LNCAP (cell line): Measurements from ENCODE around the gene FRMD4A.

Experiments used
- TF ChIP-seq, protein P1 (sequence below): fragments of 450-650 bp; IDR thresholded peaks from 2 replicates; pipeline ENCODE4 v1.5.1; 2017; ENCODE audit warnings: mild to moderate bottlenecking

The FRMD4A gene

GRCh38 chr10:13728898-13729535, 601.7 kb downstream of the FRMD4A start:
- TF ChIP-seq, protein P1, sequence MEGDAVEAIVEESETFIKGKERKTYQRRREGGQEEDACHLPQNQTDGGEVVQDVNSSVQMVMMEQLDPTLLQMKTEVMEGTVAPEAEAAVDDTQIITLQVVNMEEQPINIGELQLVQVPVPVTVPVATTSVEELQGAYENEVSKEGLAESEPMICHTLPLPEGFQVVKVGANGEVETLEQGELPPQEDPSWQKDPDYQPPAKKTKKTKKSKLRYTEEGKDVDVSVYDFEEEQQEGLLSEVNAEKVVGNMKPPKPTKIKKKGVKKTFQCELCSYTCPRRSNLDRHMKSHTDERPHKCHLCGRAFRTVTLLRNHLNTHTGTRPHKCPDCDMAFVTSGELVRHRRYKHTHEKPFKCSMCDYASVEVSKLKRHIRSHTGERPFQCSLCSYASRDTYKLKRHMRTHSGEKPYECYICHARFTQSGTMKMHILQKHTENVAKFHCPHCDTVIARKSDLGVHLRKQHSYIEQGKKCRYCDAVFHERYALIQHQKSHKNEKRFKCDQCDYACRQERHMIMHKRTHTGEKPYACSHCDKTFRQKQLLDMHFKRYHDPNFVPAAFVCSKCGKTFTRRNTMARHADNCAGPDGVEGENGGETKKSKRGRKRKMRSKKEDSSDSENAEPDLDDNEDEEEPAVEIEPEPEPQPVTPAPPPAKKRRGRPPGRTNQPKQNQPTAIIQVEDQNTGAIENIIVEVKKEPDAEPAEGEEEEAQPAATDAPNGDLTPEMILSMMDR: no peak

- TF ChIP-seq, protein P1: no peak
Measured at GRCh38 chr10:13725594-13725993, 605.1 kb downstream of the FRMD4A start.

DNA sequence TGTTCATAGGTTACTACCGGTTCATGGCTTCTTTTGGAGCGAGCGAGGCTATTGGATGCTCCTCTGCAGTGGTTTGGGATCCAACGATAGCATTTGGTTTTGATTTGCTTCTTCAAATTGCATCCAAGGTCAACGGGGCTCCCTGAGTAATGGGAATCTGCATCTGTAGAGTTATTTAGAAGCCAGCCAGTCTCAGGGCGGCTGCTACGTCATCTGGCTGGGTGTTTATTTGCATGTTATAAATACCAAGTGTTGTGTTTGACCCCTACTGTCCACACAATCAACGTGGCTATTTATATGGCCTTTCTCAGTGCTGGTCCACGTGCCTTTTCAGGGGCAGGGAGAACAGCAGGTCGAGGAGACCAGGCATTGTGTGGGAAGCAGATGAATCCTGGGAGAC, 606.2 kb downstream of the FRMD4A start:
- TF ChIP-seq, protein P1: no peak

DNA sequence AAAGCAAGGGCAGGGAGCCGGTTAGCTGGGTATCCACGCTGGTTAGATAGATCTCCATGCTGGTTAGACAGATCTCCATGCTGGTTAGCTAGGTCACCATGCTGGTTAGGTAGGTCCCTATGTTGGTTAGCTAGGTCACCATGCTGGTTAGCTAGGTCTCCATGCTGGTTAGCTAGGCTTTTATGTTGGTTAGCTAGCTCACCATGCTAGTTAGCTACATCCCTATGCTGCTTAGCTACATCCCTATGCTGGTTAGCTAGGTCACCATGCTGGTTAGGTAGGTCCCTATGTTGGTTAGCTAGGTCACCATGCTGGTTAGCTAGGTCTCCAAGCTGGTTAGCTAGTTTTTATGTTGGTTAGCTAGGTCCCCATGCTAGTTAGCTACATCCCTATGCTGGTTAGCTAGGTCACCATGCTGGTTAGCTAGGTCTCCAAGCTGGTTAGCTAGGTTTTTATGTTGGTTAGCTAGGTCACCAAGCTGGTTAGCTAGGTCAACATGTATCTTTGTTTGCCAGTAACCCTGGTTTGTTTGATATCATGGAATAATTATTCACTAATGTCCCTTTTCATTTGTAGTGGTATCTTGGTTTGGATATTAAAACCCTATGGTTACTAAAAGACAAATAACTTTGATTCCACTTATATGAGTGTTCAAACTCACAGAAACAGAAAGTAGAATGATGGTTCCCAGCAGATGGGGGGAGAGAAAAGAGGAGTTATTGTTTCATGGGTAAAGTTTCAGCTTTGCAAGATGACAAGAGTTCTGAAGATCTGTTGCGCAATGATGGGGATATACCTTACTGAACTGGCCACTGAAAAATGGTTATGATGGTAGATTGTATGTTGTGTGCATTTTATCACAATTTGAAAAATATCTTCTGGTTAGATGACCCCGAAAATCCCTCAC, 607.7 kb downstream of the FRMD4A start:
- TF ChIP-seq, protein P1: no peak

DNA sequence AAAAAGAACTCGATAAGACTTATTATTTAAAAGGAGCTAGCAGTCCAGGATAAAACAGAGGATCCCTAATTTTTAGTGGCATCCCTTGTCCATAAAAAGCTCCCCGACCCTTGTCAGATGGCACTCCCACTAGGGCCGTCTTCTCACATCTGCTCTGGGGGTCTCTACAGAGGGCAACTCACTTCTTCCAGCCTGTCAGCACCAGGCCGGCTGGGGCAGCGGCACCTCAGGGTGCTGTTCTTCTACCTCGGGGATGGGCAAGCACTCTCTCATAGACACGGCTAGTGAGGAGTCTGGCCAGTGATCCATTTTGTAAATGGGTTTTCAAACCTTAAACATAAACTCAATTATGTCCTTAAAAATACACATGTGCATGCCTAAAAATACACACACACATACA, 609.2 kb downstream of the FRMD4A start:
- TF ChIP-seq, protein P1: no peak

- TF ChIP-seq, protein P1: no peak
Measured at GRCh38 chr10:13720699-13721098, 610.0 kb downstream of the FRMD4A start.

DNA sequence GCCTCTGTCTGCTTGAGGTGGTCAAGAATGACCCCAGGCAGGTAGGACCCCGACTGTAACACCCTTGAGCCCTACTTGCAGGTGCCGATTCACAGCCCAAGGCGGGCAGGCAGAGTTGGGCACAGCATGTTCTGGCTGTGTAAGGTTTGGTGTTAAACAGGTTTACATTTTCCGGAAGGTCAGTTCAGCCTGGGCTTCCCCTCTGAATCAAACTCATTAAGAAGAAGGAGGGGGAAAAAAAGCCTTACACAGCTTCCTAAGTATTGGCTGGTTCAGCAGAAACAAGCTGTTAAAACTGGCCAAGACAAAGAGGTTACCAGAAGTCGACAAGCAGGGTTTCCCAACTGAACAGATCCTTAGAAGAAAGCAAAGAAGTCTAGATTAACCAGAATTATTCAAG, 611.3 kb downstream of the FRMD4A start:
- TF ChIP-seq, protein P1: no peak
